Epithelial cell of prostate (primary cell): Measurements from ENCODE around the gene ARHGAP26.
A peak's percentile ranks its signal among the peaks of the same experiment; 100 is the strongest.

Experiments used
- DNase-seq: peaks from one replicate; pipeline ENCODE4 v3.0.0-alpha.2; 2011; ENCODE audit warnings: low read depth, low spot score
- H3K27ac ChIP-seq: fragments of 450-650 bp; 2 replicates; pipeline ENCODE4 v1.5.1; 2017; ENCODE audit warnings: mild to moderate bottlenecking

The ARHGAP26 gene

GRCh38 chr5:143019614-143020515, 249.7 kb downstream of the ARHGAP26 start:
- DNase-seq, result no peak
- no peak overlapping the region for H3K27ac ChIP-seq

- H3K27ac ChIP-seq, result no peak overlapping the region
- no peak for DNase-seq
These were observed 251.4 kb downstream of the ARHGAP26 start for GRCh38 chr5:143021595-143021994.

- no peak for DNase-seq
These were observed 253.4 kb downstream of the ARHGAP26 start for GRCh38 chr5:143023411-143024096.

GRCh38 chr5:143024228-143024920, 254.2 kb downstream of the ARHGAP26 start:
- H3K27ac ChIP-seq, result no peak overlapping the region

More at GRCh38 chr5:143023411-143024096, 253.4 kb downstream of the ARHGAP26 start:
- H3K27ac ChIP-seq, result no peak overlapping the region

GRCh38 chr5:143025376-143025775, 255.2 kb downstream of the ARHGAP26 start:
- no peak for DNase-seq
- H3K27ac ChIP-seq, result no peak overlapping the region

More at GRCh38 chr5:143024228-143024920, 254.2 kb downstream of the ARHGAP26 start:
- DNase-seq, result no peak

- no peak overlapping the region for H3K27ac ChIP-seq
- DNase-seq, result no peak
These were observed 255.8 kb downstream of the ARHGAP26 start for GRCh38 chr5:143025971-143026370.

- DNase-seq, result no peak
- no peak overlapping the region for H3K27ac ChIP-seq
These were observed 256.2 kb downstream of the ARHGAP26 start for GRCh38 chr5:143026380-143026779.

GRCh38 chr5:143029293-143029692, 259.1 kb downstream of the ARHGAP26 start:
- no peak for DNase-seq
- no peak overlapping the region for H3K27ac ChIP-seq

- DNase-seq, result no peak
- no peak overlapping the region for H3K27ac ChIP-seq
These were observed 260.2 kb downstream of the ARHGAP26 start for GRCh38 chr5:143030349-143030748.

- no peak for DNase-seq
- no peak overlapping the region for H3K27ac ChIP-seq
These were observed 261.8 kb downstream of the ARHGAP26 start for GRCh38 chr5:143031781-143032580.

GRCh38 chr5:143032581-143032836, 262.3 kb downstream of the ARHGAP26 start:
- no peak for DNase-seq

GRCh38 chr5:143033535-143034250, 263.5 kb downstream of the ARHGAP26 start:
- peak; percentile 66 for DNase-seq
- H3K27ac ChIP-seq, result peak overlapping the region; percentile 59

More at GRCh38 chr5:143032581-143032836, 262.3 kb downstream of the ARHGAP26 start:
- no peak overlapping the region for H3K27ac ChIP-seq

GRCh38 chr5:143036146-143036927, 266.2 kb downstream of the ARHGAP26 start:
- no peak for DNase-seq
- no peak overlapping the region for H3K27ac ChIP-seq

- no peak for DNase-seq
- H3K27ac ChIP-seq, result no peak overlapping the region
These were observed 266.9 kb downstream of the ARHGAP26 start for GRCh38 chr5:143037071-143037470.

GRCh38 chr5:143037708-143038107, 267.5 kb downstream of the ARHGAP26 start:
- DNase-seq, result no peak
- H3K27ac ChIP-seq, result no peak overlapping the region

- H3K27ac ChIP-seq, result peak overlapping the region; percentile 7
These were observed 270.4 kb downstream of the ARHGAP26 start for GRCh38 chr5:143040622-143041021.

GRCh38 chr5:143041461-143041860, 271.3 kb downstream of the ARHGAP26 start:
- DNase-seq, result no peak
- H3K27ac ChIP-seq, result no peak overlapping the region

More at GRCh38 chr5:143040622-143041021, 270.4 kb downstream of the ARHGAP26 start:
- no peak for DNase-seq

GRCh38 chr5:143041972-143042770, 272.0 kb downstream of the ARHGAP26 start:
- no peak overlapping the region for H3K27ac ChIP-seq
- no peak for DNase-seq
